GM11168 (cell line): Measurements from ENCODE around the gene PRKCH.

Experiments used
- in situ Hi-C: fragments of 300-500 bp; cut with MboI; formaldehyde crosslinking; loops from one replicate; pipeline ENCODE4 v1.12.0; 2022; ENCODE audit warnings: low sequenced_read_pairs; ENCODE audit not compliant: unreplicated experiment

PRKCH gene

GRCh38 chr14:61567838-61568571 lies 246.6 kb downstream of the PRKCH start:
- in situ Hi-C loops = no loop called here

GRCh38 chr14:61568572-61569011 lies 247.2 kb downstream of the PRKCH start:
- in situ Hi-C loops = no loop called here

DNA sequence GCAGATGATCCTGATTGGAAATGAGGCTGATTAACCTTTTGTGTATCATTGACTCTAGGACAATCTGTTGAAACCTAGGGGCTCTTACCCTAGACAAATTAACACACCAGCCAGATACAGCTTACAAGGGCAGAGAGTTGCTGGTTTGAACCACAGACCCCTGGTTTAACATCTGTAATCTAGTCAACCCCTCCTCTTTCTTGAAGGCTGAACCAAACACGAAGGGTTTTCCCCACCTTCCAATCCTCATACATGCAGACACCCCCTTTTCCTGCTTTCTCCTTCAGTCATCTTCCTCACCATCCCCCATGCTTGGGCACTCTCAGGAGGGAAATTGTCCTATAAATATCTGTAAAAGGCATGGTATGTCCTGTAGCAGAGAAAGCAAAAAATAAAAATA lies 247.9 kb downstream of the PRKCH start:
- in situ Hi-C loops = no loop called here

DNA sequence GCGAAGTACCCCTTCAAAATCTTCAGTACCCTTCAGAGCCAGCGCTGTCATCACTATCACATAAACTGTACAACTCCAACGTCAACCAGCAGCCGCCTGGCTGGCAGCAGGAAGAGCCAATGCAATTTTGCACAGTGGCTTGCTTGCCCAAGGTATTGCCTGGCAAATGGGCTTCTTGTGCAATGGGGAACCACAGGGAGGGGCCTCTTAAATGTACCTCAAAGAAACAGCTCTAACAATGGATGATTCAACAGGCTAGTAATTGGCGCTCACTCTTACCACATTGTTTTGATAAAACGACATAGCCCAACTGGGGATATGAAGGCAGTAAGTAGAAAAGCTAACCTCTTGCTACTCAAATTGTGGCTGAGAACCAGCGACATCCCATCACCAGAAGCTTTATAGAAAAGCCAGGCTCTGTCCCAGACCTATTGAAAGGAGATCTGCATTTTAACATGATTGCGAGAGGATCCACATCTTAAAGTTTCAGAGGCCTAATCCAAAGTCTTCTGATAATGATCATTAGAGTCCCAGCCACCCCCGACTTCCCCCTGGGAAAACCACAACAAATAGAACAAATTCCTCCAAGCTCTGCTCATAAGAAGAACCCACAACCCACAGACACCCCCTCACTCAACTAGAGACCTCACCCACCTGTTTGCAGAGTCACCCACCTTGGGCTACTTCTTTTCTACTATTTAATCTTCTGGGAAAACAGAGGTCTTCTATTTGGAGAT lies 248.6 kb downstream of the PRKCH start:
- in situ Hi-C loops = no loop called here

DNA sequence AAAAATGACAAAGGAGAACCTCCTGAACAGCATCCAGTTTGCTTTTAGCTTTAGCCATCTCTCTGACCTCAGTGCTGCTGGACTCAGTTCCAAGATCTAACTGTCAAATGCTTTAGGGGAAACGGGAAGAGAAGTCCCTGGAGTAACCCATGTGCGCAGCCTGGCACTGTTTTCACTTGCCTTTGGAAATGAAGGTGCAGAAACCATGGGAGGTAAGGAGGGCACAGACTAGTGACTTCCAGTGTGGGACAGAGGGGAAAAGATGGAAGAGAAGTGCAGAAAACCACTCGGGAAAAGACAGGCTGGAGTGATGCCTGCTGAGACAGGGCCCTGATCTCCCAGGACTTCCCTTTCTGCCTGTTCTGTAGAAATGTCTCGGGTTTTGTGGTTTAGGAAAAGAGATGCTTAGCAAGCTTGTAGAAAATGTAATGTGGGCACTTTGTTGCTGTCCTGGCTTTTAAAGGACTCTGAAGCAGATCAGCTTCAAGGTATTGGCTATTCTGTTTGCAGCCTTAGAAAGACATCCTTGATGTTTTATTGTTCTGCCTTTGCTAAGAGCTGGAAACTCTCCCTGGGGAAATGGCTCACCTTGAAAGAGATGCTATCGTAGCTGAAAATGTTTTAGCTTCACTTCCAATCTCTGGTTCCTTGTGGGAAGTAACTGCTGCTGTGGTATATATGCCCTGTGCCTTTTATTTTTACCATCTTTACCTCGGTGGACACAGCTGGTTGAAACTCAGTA lies 249.3 kb downstream of the PRKCH start:
- in situ Hi-C loops = no loop called here

DNA sequence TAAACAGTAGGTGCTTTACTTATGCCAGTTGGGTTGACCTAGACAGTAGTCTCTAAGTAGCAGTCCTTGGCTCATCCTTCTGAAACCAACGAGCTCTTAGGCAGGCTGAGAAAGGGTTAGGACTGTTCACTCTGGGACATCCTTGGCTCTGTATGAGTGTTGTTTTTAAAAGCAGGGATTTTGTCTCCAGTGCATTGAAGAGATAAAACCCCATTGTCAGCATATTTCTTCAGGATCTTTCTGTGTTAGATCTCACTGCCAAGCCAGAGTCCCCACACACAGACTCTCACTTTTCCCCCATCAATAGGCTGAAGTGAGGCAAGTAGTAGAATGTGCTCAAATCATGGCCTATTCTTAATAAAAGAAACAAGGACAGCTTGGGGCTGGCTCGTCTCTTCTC lies 250.5 kb downstream of the PRKCH start:
- in situ Hi-C loops = no loop called here

- in situ Hi-C loops = no loop called here
These were observed 251.9 kb downstream of the PRKCH start for GRCh38 chr14:61573321-61573720.

DNA sequence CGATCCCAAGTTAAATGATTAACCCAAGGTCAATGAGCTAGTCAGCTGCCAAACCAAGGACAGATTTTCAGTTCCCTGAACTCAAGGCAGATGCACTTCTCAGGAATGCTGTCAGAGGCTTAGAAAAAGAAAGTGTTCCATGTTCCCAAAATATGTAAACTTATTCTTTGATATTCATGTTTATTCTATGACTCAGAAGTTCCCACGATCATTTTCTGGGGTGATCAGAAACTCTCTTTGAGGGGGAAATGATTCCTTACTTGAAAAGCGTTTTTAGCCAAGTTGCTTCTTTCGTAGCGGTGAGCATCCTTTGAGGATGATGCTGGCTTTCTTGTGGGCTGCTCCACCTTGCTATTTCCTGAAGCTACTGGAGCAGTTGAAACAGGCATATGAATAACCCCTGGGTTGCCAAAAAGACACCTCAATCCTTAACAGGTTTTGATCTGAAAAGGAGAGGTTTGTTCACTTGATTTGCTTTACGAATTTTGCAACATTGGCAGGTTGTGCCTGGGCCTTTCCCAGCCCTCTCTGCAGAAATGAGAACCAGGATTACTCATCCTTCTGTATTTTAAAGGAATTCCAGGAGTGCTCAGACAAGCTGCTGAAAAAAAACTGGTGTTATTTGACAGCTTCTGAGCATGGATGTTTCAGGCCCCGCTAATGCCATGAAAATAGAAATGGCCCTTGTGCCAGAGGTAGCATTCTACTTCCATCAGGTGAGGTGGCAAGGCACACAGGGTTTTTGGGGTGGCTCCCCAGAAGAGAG lies 252.6 kb downstream of the PRKCH start:
- in situ Hi-C loops = no loop called here

DNA sequence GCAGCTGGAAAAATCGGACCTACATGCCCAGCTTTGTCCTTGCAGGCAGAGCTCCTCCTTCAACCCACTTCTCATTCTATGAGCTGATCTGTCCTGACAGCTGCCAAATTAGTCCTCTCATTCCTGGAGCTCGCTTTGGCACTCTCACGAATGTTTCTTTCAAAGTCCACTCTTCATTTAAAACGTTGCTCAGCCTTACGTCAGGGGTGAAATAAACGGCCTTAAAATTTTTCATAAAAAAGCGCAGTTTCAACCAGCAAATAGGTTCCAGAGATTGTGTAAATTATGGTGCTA lies 253.1 kb downstream of the PRKCH start:
- in situ Hi-C loops = no loop called here

GRCh38 chr14:61575126-61575525 lies 253.7 kb downstream of the PRKCH start:
- in situ Hi-C loops = no loop called here

- in situ Hi-C loops = no loop called here
These were observed 254.3 kb downstream of the PRKCH start for GRCh38 chr14:61575551-61576150.

DNA sequence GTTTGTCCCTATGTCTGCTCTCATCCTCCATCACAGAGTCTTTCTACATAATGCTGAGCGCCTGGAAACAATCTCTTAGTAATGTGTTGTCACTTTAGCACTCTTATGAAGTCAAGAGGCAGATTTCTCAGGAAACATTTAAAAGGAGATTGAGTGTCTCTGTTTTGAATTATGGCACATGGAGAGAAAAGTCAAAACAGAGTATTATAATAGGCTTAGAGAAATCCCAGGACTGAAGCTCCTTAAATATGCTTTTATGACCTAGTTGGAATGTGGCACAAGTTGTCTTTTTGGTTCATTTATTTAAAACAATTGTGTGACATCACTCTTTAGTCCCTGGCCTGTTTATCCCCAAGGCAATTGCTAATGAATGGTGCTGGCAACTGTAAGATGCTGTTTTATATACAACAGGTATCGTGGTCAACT lies 256.1 kb downstream of the PRKCH start:
- in situ Hi-C loops = no loop called here

DNA sequence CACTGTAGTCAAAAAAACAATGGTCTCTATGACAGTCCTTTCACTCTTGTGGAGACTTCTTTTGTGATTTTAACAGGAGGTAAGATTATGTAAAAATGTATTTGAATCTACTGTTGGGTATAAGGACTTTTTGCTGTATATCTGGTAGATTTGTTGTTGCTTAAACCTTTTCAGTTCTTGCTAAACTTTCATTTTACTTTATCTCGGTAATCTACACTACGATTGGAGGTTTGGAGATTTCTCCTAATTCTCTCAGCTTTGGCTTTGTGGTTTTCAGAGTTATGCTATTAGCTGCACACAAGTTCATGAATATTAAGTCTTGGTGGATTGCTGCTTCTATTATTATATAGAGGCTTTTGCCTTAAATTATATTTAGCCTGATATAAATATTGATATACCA lies 257.4 kb downstream of the PRKCH start:
- in situ Hi-C loops = no loop called here

DNA sequence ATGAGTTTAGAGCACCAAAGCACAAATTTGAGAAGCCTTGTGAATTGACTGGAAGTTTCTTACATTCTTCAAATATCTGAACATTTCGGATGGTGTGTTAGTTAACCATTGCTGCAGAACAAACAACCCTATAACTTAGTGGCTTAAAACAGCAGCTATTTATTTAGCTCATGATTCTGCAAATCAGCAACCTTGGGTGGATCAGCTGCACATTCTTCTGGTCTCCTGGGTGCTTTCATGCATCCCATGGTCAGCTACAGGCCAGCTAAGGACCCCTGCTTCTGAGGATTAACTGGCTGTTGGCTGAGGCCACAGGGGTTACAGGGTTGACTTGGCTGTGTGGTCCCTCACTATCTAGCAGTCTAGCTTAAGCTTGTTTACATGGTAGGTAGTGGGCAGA lies 260.0 kb downstream of the PRKCH start:
- in situ Hi-C loops = no loop called here

GRCh38 chr14:61581955-61582615 lies 260.7 kb downstream of the PRKCH start:
- in situ Hi-C loops = no loop called here

DNA sequence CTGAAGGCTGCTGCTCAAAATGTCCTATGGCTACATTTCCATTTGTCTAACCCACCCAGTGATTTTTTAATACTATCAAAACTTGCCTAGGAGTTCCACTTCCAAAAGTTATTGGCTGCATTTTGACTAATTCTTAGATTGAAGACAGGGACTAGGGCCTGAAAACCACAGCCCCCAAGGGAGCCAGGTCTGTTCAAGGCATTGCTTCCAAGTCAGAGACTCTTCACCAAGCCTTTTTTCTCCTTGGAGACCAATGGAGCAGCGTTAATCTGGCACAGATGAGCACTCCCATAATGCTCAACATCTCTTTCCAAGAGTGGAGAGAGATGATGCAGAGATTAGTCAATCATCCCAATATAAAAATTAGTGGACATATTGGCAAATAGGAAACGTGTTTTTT lies 261.4 kb downstream of the PRKCH start:
- in situ Hi-C loops = no loop called here

DNA sequence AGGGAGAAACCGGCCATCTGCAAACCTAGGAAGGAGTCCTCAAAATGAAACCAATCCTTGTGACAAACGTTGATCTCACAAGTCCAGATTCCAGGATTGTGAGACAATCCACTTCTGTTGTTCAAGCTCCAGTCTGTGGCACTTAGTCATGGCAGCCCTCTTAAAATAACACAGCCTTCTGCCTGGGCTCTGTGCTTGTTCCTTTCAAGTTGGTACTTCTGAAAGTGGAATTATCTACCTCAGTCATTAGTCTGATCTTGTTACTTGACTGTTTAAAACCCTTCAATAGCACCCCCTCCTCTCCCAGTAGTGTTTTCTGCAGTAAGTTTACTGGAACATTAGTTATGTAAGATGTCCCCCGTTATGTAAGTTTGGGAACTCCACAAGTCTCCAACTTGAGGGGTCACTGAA lies 263.0 kb downstream of the PRKCH start:
- in situ Hi-C loops = no loop called here

DNA sequence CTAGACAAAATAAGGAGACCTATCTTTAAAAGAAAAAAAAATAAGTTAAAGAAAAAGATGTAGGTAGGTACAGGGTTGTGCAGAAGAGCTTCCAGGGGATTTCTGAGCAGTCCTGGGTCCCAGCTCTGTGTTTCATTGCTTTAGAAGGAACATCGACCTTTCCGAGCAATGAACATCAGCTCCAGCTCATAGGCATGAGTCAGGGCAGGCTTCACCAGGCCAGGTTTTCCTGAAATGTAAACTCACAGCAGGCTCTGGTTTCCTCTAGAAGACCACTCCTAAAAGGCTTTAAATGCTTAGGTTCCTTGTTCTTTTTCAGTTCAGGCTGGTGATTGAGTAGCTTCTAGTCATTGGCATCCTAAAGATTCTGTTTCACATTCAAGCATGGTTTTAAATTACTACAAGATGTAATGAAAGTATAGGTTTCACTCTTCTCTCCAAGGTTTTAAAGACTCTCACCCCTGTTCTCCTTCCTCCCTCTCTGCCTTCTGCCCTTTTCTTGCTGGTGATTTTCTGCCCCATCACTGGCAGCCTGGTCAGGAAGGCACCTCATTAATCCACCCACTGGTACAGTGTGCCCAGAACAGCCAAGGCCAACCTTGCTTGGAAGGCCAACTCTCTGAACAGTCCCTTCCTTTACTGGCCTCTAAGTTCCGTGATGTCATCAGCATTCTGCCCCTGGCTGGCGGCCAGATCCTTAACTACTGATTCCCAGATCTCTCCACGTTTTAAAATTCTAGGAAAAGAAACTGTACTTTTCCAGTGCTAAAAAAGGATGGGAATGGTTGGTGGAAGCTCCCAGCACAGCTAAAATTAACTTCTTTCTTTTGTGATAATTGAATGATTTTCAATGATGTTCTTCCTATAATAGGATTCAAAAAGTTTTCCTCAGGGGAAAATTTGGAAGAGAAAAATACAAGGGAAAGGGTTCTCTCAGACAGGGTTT lies 264.5 kb downstream of the PRKCH start:
- in situ Hi-C loops = no loop called here
